GM12878 (cell line): ENCODE measurements around the gene LGALS1. TPM values are rescaled to one million over a fixed set of nuclear protein-coding genes. Genes with fewer than 3 reads are reported as not detected.
A peak's percentile ranks its signal among the peaks of the same experiment; 100 is the strongest.

ENCODE experiments used
- ATAC-seq: fragments of 200-7000 bp; cut with Tn5 transposase; 3 replicates; pipeline ENCODE4 v1.9.1; 2020; ENCODE audit warnings: mild to moderate bottlenecking, moderate library complexity
- BruUV-seq: library from RNA; stranded (reverse); fragments of 400-500 nt; replicated peaks from 2 replicates; lab custom pipeline; 2021; lab: Mats Ljungman, UMichigan
- CTCF ChIA-PET: fragments of 300-600 bp; sonication (Branson Sonifier 250); formaldehyde crosslinking; extraction: SDS; loops from one replicate; lab custom pipeline; 2021; ENCODE audit warnings: inconsistent platforms; lab: Yijun Ruan, JAX
- POLR2A ChIA-PET: fragments of 350-600 bp; formaldehyde crosslinking; extraction: SDS; loops from one replicate; lab custom pipeline; 2021; ENCODE audit warnings: inconsistent platforms; lab: Charles Lee
- RAD21 ChIA-PET: fragments of 300-600 bp; sonication (Branson Sonifier 250); formaldehyde crosslinking; loops from one replicate; lab custom pipeline; 2023; ENCODE audit warnings: antibody characterized with exemption; ENCODE audit not compliant: unreplicated experiment; lab: Charles Lee
- SMC1A ChIA-PET: fragments of 300-600 bp; sonication (Branson Sonifier 250); formaldehyde crosslinking; loops from one replicate; lab custom pipeline; 2023; ENCODE audit not compliant: unreplicated experiment, uncharacterized antibody; lab: Charles Lee
- DNase-seq: peaks from one replicate; pipeline ENCODE4 v3.0.0-alpha.2; 2011; ENCODE audit warnings: low read depth, low spot score
- FAIRE-seq: peaks from 3 replicates; lab custom pipeline; 2011; peaks lifted over from hg19 to GRCh38; lab: Jason Lieb, UNC
- H2AFZ ChIP-seq: 2 replicates; pipeline ENCODE4 v1.6.0; 2011; ENCODE audit warnings: low read depth, low read length, control low read depth; ENCODE audit not compliant: control insufficient read depth
- H3K27ac ChIP-seq: 2 replicates; pipeline ENCODE4 v1.5.1; 2011; ENCODE audit warnings: control low read depth; ENCODE audit not compliant: control insufficient read depth, insufficient read depth
- H3K27me3 ChIP-seq, 2 experiments: replicated peaks in 1 of 2; 2 replicates each; pipeline versions ENCODE4 v1.6.0 to v1.6.1; 2011; ENCODE audit warnings: low read length in 1 of 2; ENCODE audit not compliant: control insufficient read depth in 2 of 2, insufficient read depth in 2 of 2
- H3K36me3 ChIP-seq, 2 experiments: 2 replicates each; pipeline ENCODE4 v1.5.1; 2011; ENCODE audit warnings: low read length in 1 of 2; ENCODE audit not compliant: control insufficient read depth in 2 of 2, insufficient read depth in 2 of 2
- H3K4me1 ChIP-seq: 2 replicates; pipeline ENCODE4 v1.6.1; 2011; ENCODE audit warnings: mild to moderate bottlenecking, low read length, moderate library complexity, mixed read lengths; ENCODE audit not compliant: control insufficient read depth, insufficient read depth
- H3K4me2 ChIP-seq: 2 replicates; pipeline ENCODE4 v1.6.0; 2011; ENCODE audit warnings: control low read depth; ENCODE audit not compliant: control insufficient read depth, insufficient read depth
- H3K4me3 ChIP-seq: fragments of 200-600 bp; sonication (generic); 2 replicates; pipeline ENCODE4 v1.5.1; 2016
- H3K79me2 ChIP-seq: 2 replicates; pipeline ENCODE4 v1.6.0; 2011; ENCODE audit warnings: low read length; ENCODE audit not compliant: control insufficient read depth, insufficient read depth
- H3K9ac ChIP-seq: 2 replicates; pipeline ENCODE4 v1.8.0; 2011; ENCODE audit warnings: low read length, control low read depth, mixed read lengths; ENCODE audit not compliant: control insufficient read depth, insufficient read depth
- H3K9me3 ChIP-seq: replicated peaks from 3 replicates; pipeline ENCODE4 v1.5.1; 2011; ENCODE audit warnings: mild to moderate bottlenecking, low read length; ENCODE audit not compliant: control insufficient read depth, insufficient read depth
- H4K20me1 ChIP-seq: 2 replicates; pipeline ENCODE4 v1.6.0; 2011; ENCODE audit not compliant: control insufficient read depth, insufficient read depth
- E4F1 ChIP-seq: fragments of 450-650 bp; IDR thresholded peaks from 2 replicates; pipeline ENCODE4 v1.6.1; 2018; ENCODE audit warnings: borderline replicate concordance, mild to moderate bottlenecking; ENCODE audit not compliant: partially characterized antibody
- GATAD2B ChIP-seq: fragments of 450-650 bp; conservative IDR thresholded peaks from 2 replicates; pipeline ENCODE4 v1.6.1; 2017; ENCODE audit warnings: low read depth, mild to moderate bottlenecking, moderate library complexity
- NRF1 ChIP-seq: conservative IDR thresholded peaks from 2 replicates; pipeline ENCODE4 v1.6.1; 2011; ENCODE audit warnings: mild to moderate bottlenecking, low read depth, low read length, improper control_type of control experiment
- PAX5 ChIP-seq: IDR thresholded peaks from 2 replicates; pipeline ENCODE4 v1.6.1; 2011; ENCODE audit warnings: low read depth, low read length, borderline replicate concordance
- WRNIP1 ChIP-seq: IDR thresholded peaks from 2 replicates; pipeline ENCODE4 v1.6.1; 2011; ENCODE audit warnings: low read depth, low read length, improper control_type of control experiment, borderline replicate concordance
- WGBS: methylation state at CpG from one replicate; pipeline ENCODE4 v1.1.6; 2016; ENCODE audit warnings: low lambda C conversion rate; ENCODE audit not compliant: insufficient replicate concordance, insufficient coverage; ENCODE audit errors: missing lambda C conversion rate; 5-methylcytosine and 5-hydroxymethylcytosine counted together
- in situ Hi-C: fragments of 300-500 bp; cut with MboI; formaldehyde crosslinking; loops from 9 replicates; pipeline ENCODE4 v1.14.3; 2018; ENCODE audit warnings: mixed read lengths
- intact Hi-C: fragments of 100-400 bp; cut with micrococcal nuclease; formaldehyde crosslinking; loops from one replicate; pipeline ENCODE4 v1.14.2; 2022; ENCODE audit not compliant: unreplicated experiment
- polyA plus RNA-seq, 11 experiments: library from polyadenylated mRNA; depleted of rRNA in 4 of 11; unstranded in 6 of 11; stranded (reverse) in 5 of 11; fragments of >200 nt; fragmentation: Nextera tagmentation in 4 of 11; fragmentation: Illumina TruSeq in 1 of 11; extraction: Ambion mirVana in 4 of 11; extraction: Trizol in 1 of 11; gene quantifications; 1 replicate in 1 of 11; 2 replicates in 10 of 11; pipeline versions ENCODE4 v1.2.1 to v1.2.3, GENCODE V29; 2011 to 2016; ENCODE audit warnings: inconsistent platforms in 2 of 11, missing spikeins in 2 of 11, low read depth in 1 of 11
- total RNA-seq, 4 experiments: library from RNA; depleted of rRNA in 3 of 4; stranded (reverse); fragments of >200 nt in 3 of 4; fragmentation: Illumina TruSeq in 1 of 4; extraction: Trizol in 1 of 4; gene quantifications; 2 replicates each; pipeline versions ENCODE4 v1.2.1 to v1.2.3, GENCODE V29; 2013 to 2021

LGALS1 gene
- total and polyA plus RNA-seq, 10 of the 15 experiments (the other 5 are each of a cell fraction or from before 2014, with no cell fraction given): 312 to 1,889 (median 706) TPM

GRCh38 chr22:37659066-37659896 lies 16.2 kb upstream of the LGALS1 start:
- H3K4me1 ChIP-seq: peaks cover 12% of the 10 kb centered on the region
- SMC1A ChIA-PET: interaction anchor here (1.4 to 7.9 kb wide), 11 partner anchors 12 to 204 kb away, joined by 4 to 157 read pairs (median 23); partner anchors contain the start of genes GGA1, LGALS1, NOL12 and SH3BP1
- no peak for FAIRE-seq
- H4K20me1 ChIP-seq: no peaks in the 10 kb centered on the region
- TF ChIP-seq PAX5: peak; percentile 97
- 0 out of 2 replicates have a peak, but pooled peaks have one; percentile 15 for TF ChIP-seq GATAD2B
- TF ChIP-seq WRNIP1: peak; percentile 24; the same call in 1 of the 2 replicates
- no peak for TF ChIP-seq E4F1
- TF ChIP-seq NRF1: 0 out of 2 replicates have a peak, but pooled peaks have one; percentile 24
- peak overlapping the region; percentile 70 for H3K9ac ChIP-seq
- no peaks in the 10 kb centered on the region for H3K27me3 ChIP-seq
- in situ Hi-C loops: no loop called here
- POLR2A ChIA-PET: interaction anchor here (0.5 to 9.6 kb wide), 11 partner anchors 12 to 149 kb away, joined by 3 to 209 read pairs (median 10); partner anchors contain the start of genes GGA1, LGALS1 and NOL12
- under 1% methylated on average over 68 of the region's 68 CpGs for WGBS
- H3K9me3 ChIP-seq: no peaks in the 10 kb centered on the region
- H2AFZ ChIP-seq: peak overlapping the region; percentile 37; the same call in 1 of the 2 replicates
- peaks cover 49% of the 10 kb centered on the region for H3K79me2 ChIP-seq
- H3K27ac ChIP-seq: peak overlapping the region; percentile 64
- RAD21 ChIA-PET: interaction anchor here (0.8 to 9.1 kb wide), 11 partner anchors 17 to 203 kb away, joined by 3 to 173 read pairs (median 31); partner anchors contain the start of genes GGA1, LGALS1, NOL12 and SH3BP1
- H3K4me2 ChIP-seq: peak overlapping the region; percentile 96
- H3K36me3 ChIP-seq: no peaks in the 10 kb centered on the region; a peak in 1 of 4 replicates
- no TSS peak for BruUV-seq
- ATAC-seq: no peak
- no peak for DNase-seq
- H3K4me3 ChIP-seq: peak overlapping the region; percentile 82
- intact Hi-C loops: no loop called here
- CTCF ChIA-PET: interaction anchor here (0.7 to 11.7 kb wide), 11 partner anchors 9 to 1488 kb away, joined by 3 to 414 read pairs (median 8); partner anchors contain the start of genes GGA1, LGALS1, NOL12 and SH3BP1
